KBM-7 (cell line): Measurements from ENCODE around the gene RSAD2.

Source experiments
- DNase-seq: peaks from one replicate; pipeline ENCODE4 v3.0.0-alpha.2; 2015
- in situ Hi-C: fragments of 300-500 bp; cut with MboI; formaldehyde crosslinking; loops from 2 replicates; pipeline ENCODE4 v1.14.3; 2020; ENCODE audit warnings: low sequenced_read_pairs, low pct_unique_long_range_greater_than_20kb, mixed read lengths

RSAD2 gene

DNA sequence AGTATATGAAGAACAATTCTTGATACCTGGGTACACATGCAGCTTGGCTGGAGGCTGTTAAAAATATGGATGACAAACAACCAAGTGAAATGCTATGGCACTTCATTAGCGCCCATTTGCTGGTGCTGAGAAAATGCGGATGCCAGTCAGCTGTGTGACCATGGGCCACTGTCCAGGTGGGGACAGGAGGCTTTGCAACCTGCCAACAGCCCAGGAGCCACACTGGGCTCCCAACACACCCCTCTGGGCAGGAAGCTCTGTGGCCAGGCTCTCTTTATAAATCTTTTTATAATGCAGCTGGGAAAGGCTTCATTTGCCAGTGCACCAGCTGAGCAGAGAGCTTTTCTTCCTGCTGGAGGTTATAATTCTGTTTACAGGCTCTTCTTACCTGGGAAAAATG is 59.6 kb downstream of the RSAD2 start:
- DNase-seq: no peak

DNA sequence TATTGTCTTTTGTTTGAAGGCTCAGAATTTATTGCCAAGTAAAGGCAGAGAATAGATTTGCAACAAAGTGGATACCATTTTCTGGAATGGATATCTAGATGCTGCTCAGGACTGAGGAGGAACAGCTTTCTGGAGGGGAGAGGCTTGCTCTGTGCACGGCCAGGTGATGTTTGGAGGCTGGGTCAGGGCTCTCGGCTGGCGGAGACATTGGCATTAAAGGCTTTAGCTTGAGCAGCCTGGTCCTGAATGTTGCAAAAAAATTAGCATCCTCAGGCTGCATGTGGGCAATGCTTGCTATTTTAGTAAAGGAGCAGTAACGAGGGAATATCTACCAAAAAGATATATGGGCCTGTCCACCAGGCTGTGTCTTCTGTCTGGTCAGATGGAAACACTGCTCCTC is 60.0 kb downstream of the RSAD2 start:
- no peak for DNase-seq
- in situ Hi-C loops: no loop called here

More for the DNA sequence above, 59.6 kb downstream of the RSAD2 start:
- in situ Hi-C loops: no loop called here

DNA sequence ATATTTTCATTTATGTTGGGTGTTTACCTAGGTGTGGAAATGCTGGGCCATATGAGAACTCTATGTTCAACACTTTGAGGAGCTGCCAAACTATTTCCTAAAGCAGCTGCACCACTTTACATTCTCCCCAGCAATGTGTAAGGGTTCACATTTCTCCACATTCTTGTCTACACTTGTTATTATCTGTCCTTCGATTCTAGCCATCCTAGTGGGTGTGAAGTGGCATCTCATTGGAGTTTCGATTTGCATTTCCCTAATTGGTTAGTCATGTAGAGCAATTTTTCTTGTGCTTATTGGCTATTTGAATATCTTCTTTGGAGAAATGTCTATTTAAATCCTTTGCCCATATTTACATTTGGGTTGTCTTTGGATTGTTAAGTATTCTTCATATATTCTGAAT is 61.5 kb downstream of the RSAD2 start:
- no peak for DNase-seq
- in situ Hi-C loops: no loop called here

DNA sequence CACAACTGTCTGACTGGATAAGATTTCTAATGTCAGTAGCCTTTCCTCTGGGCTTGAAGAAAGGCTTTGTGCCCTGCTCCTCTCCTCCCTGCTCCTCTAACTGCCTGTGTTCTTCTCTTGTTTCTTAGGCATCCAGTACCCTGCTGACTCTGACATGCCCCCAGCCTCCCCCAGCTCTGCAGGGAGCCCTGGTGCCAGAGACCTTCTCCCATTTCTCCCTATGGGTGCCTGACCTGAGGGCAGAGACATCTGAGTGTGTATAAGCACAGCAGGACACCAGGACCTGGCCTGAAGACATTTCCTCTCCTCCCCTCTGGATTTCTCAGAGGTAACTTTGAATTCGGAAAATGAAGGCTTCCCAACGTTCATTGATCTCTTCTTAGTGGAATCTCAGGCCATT is 63.2 kb downstream of the RSAD2 start:
- in situ Hi-C loops: no loop called here
- DNase-seq: no peak

DNA sequence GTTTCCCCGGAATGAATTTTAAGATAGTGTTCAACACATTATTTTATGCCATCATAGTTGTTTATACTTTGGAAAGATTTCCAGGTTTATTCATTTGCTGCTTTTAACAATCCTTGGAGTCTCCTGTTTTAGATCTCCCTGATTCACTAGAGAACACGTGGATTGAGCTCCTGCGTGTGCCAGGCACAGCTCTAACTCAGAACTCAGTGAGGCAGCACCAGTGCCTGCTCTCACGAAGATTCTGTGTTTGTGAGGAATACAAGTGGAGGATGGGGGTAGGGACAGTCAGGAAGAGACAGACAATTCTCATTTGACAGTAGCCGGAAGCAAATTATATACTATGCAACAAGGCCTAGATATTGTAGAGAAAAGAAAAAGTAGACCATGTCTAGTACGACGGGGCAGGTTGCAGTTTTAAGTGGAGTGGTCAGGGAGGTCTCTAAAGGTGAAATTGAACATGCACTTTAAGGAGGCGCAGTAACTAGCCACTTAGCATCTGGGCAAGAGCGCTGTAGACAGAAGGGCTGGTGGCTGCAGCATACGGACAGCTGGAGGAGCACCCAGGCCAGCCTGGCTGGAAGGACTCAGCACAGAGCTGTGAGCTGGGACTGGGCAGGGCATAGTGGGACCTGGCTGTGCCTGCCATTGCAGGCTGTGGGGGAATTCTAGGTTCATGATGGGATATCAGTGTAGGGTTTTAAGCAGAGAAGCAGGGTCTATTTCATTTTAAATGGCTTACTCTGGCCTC is 63.9 kb downstream of the RSAD2 start:
- no peak for DNase-seq
- in situ Hi-C loops: no loop called here

DNA sequence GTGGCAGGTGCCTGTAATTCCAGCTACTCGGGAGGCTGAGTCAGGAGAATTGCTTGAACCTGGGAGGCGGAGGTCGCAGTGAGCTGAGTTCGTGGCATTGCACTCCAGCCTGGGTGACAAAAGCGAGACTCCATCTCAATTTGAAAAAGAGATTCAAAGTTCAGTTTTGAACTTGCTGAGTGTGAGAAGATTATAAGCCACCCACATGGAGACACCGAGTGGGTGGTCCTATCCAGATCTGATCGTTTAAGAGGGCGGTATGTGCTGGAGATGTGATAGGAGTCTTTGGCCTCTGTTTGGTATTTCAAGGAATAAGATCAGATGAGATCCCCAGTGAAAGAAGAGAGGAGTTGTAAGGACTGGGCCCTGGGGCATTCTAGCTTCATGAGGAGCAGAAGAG is 65.3 kb downstream of the RSAD2 start:
- in situ Hi-C loops: no loop called here
- no peak for DNase-seq

DNA sequence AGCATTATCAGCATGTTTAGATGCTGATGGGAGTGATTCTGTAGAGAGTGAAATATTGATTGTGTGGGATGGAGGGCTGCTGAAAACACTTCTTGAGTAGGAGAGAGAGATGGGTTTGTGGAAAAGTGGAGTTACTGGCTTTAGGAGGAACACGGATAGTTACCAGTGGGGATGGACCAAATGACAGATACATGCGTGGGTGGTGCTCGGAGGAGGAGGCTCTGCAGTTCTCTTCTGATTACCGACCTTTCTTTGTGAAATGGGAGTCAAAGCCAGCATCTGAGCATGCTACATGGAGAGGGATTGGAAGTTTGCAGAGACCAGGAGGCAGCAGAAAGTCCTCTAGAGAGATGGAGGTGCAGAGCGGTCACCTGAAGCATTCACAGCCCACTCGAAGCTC is 65.9 kb downstream of the RSAD2 start:
- in situ Hi-C loops: no loop called here
- no peak for DNase-seq

DNA sequence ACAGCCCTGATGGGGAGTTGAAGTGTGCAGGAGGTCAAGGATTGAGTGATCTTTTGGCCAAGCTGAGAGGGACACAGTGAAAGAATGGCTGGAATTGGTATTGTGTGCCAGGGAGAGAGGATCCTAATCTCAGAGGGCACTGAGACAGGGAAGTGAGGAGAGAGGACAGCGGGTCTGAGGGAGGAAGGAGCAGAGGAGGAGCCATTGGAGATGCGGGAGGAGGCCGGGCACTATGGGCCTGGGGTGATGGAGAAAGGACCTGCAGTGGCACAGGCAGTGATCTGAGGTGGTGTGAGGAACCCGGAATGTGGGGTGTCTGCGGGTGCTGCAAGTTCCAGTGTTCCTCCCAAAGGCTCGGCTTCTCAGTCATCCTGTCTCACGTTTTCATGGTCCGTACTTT is 66.4 kb downstream of the RSAD2 start:
- DNase-seq: no peak
- in situ Hi-C loops: no loop called here

DNA sequence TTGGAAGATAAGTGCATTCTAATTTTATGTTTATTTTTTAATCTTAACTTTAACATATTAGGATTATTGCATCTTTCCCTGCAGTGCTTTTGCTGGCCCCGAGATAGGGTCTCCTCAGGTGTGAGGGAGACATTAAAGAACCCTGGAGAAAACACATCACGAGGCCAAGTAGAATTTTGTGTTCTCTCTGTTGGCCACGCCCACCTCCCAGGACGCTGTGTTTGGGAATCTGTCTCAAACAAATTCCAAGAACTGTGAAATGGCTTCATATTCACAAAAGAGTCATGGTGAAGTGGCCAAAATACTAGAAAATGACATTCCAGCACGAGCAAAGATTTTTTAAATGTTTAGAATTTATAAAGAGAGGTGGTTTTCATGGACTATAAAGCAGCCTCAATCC is 67.0 kb downstream of the RSAD2 start:
- no peak for DNase-seq
- in situ Hi-C loops: no loop called here

DNA sequence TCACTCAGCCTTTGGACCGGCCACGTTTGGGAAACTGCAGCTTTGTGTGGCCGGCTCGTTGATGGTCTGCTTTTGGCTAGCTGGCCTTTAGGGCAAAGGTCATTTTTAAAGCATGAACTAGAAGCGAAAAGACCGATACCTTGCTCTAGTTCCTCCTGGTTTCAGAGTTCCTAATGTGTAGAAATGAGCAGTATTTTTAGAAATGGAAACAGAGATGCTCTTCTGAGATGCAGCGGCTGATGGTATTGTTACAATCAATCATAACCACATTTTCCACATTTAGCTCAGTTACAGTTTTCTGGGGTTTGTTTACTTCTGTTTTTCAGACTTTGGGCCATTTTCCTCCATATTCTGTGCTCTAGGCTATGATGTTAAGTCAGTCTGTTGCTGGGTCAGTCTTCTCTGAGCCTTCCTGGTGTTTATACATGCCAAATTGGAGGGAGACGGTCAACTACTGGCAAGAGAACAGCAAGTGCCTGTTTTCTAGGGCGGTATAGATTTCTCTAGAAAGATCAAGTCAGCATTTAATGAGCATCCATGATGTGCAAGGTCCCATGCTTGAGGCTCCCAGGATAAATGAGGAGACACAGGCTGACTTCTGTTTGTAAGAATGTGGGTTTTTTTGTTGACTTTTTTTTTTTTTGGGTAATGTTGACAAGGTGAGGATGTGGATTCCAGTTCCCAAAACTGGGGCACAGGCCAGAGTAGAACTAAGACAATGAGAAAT is 67.7 kb downstream of the RSAD2 start:
- peak; percentile 28 for DNase-seq
- in situ Hi-C loops: no loop called here

DNA sequence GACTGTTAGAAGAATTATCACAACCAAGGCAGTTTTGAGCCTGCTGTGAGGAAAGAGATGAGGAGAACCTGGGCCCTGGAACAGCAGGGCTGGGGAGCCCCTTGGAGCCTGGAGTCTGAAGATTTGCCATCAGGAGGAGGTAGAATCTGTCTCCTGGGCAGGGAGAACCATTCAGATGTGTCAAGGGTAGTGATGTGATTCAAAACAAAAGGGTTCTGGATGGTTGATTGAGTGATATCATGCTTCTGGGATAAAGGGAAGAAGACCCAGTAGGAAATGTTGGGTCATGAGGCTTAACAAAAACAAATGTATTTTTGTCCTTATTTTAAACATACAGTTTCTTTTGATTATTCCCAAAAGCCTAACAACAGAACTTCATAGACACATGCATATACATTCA is 68.2 kb downstream of the RSAD2 start:
- in situ Hi-C loops: no loop called here
- no peak for DNase-seq

DNA sequence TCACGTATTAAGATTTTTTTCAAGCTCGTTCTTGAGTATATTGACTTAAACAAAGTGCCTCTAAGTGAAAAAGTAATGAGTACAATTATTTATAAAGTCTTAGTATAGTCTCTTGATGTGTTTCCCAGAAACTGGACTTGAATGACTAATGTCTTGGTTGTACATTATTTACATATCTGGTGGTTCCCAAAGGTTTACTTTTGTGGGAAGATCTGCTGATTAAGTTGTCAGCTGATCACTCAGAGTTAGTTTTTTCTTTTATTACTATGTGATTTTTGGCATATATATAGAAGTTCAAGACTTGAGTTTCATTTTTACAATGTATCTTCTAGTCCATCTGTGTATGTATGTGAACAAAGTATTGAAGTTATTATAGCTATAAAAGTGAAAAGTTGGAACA is 69.1 kb downstream of the RSAD2 start:
- in situ Hi-C loops: no loop called here
- no peak for DNase-seq
